Stimulated activated CD4-positive, alpha-beta T cell treated with anti-CD3 and anti-CD28 coated beads, Interleukin-12 subunit alpha, Interleukin-12 subunit beta, amount 100 ng/mL, for 4 hours (primary cell): ENCODE measurements around the gene NTF3.

Experiments used
- DNase-seq: peaks from one replicate; pipeline ENCODE4 v3.0.0-alpha.2; 2020

Gene NTF3

GRCh38 chr12:5433081-5433844, 1.4 kb downstream of the NTF3 start:
- no peak for DNase-seq

DNA sequence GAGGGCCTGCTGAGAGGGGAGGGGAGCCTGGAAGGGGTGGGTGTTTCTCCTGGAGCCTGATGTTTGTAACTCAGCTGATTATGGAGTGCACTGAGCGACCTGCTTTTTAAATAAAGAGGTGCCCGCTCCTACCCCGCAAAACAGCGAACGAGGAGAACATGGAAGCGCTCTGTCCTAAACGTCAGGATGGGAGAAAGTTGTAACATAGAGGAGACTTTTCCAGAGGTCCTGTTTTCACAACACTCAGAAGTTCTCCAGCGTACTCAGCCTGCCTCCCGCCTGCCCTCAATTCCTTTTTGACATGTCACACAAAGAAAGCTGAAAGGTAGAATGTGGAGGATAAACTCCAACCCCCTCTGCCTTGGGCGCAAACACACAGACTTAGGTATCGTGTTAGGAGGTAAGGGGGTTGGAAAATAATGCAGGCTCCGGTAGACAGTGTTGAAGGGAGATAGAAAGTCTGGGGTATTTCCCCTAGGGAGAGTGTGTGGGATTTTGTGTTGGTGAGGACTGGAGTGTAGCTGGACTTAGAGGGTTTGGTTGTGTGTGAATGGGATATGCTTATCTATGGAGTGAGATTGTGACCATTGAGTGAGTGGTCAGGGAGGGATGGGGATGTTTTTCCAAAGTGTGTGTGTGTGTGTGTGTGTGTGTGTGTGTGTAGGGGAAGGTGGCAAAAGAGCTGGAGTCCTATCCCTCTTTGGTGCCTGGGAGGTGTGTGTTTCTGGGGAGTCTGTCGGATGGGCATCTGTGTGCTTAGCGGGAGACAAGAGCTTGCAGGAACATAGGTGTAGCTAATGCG, 2.1 kb downstream of the NTF3 start:
- DNase-seq = no peak

DNA sequence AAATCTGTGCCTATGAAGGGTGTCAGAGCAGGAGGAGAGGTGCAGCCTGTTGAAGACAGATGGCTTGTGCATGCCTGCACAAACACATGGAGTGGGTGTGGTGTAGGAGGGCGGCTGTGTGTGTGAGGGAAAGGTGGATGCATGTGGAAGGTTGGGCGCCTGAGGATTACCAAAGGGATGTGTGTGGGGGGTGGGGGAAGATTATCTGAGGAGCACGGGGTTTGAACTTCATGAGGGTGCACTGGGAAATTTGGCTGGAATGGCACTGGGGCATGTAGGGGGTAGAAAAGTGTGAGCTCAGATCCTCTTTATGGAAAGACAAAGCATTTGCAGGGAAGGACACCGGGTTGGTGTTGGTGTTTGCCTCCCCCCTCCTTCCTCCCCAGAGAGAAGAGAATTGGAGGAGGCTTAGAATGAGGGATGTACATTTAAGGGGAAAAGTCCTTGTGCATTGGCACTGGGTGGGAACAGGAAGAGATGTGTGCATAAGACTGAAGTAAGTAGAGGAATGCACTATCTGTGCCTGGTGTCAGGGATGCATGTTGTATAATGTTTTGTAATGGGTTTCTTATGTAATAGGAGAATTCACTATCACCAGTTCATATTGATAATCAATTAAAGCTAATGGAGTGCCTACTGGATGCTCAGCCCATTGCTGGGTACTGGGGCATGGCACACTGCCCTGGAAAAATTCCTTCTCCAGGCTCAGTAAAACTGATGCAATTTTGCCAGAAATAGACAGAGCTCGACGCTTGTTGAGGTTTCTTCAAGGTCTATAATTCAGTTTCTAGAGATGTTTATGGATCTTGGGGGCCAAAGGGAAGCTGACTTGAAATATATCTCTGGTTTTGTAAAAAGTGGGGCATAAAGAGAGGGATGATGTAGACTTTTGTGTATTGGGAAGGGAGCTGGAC, 3.0 kb downstream of the NTF3 start:
- no peak for DNase-seq

GRCh38 chr12:5437182-5437583, 5.3 kb downstream of the NTF3 start:
- DNase-seq = no peak

DNA sequence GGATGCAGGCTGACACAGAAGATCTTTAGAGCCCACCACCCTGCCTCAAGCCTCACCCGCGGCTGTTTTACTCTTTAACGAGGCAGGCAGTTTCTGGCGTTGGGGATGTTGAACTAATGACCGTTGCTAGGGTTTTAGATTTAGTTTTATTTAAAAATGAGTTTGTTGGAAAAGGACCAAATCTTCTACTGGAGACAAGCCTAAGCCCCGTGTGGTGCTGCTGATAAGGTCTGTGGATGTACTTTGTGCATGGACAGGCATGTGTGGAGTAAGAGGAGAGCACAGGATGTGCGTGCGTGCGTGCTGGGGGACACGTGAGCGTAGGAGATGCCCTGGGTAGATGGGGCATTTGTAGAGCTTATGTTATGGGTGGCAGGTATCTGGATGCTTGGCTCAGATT, 5.7 kb downstream of the NTF3 start:
- no peak for DNase-seq

GRCh38 chr12:5438671-5439200, 6.8 kb downstream of the NTF3 start:
- no peak for DNase-seq

- no peak for DNase-seq
Observed at GRCh38 chr12:5439371-5439771, 7.5 kb downstream of the NTF3 start.

- DNase-seq = no peak
Observed at GRCh38 chr12:5439788-5440300, 7.9 kb downstream of the NTF3 start.

GRCh38 chr12:5440978-5441377, 9.1 kb downstream of the NTF3 start:
- DNase-seq = no peak

DNA sequence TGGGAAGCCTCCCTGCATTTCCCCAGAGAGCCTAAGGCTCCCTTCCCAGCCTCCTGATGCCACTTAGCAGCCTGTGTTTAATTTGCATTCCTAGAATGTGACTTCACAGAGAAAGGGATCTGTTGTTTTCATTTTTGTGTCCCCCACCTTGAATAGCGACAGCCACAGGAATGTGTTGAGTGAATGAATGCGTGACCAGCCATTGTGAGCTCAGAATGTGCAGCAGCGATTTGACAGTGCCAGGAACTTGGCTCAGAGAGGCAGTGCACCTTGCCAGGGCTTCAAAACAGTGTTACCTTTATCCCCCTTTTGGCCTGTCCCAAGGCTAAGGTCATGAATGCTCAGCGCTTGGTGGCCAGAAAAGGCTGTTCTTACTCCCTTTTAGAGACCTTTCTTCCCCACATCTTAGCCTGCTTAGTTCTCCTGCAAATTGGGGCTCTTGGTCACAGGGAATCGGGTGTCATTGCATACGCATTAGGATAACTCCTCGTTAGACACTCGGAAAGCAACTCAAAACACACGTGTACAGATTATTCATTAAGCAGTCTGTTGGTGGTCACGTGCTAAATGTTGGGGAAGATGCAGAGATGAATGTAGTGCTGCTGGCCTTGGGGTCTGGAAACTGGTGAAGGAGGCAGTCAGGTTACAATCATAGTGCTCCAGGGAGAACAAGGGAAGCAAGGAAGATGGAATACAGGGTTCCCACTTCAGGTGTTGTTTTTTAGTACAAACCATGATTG, 9.8 kb downstream of the NTF3 start:
- DNase-seq = no peak

GRCh38 chr12:5442251-5443006, 10.5 kb downstream of the NTF3 start:
- no peak for DNase-seq

DNA sequence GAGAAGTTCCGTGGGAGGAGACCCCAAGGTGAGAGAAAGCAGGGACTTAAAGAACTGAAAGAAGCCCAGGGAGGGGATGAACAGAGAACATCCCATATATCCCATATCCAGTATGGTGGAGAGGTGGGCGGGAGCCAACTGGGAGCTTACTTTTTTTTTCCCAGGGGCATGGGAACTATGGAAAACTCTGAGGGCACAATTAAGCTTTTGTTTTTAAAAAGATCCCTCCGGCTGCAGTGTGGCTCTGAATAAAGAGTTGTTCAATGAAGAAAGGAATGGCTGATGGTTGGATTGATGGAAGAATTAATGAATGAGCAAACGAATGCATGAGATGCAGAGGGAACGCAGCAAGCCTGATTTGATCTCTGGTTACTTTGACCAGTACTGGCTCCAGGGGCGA, 12.6 kb downstream of the NTF3 start:
- DNase-seq = no peak

DNA sequence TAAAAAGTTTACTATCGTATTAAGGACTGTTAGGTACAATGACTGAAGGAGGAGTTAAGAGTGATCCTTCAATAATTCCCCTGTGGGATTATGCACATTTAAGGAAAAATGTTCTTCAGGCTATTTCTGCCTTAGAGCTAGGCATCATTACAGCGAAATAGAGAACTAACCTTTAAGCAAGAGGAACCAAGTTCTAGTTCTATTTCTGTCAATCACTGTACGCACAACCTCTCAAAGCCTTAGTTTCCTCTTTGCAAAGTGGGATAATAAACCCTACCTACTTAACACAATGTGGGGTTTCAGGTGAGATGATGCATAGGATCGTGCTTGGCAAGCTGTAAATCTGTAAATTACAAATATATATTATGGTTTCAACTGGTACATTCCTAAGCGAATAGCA, 15.4 kb downstream of the NTF3 start:
- DNase-seq = no peak

DNA sequence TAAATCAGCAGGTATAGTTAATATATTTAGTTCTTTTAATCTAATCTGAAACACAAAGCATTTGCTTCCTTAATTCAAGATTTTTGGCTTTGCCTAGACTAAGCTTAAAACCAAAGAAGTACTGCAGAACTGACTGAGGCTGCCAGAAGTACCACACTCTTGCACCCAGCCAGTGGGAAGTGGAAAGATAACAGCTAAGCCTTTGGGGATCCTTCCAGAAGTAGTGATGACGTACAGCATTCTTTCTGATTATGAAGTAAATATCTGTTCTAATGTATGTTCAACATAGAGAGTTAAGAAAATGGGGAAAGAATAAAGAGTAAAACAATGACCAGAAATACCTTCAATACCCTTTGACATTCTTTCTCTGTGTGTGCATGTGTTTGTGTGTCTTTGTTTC, 19.3 kb downstream of the NTF3 start:
- DNase-seq = no peak

GRCh38 chr12:5452569-5452968, 20.7 kb downstream of the NTF3 start:
- DNase-seq = no peak

- no peak for DNase-seq
Observed at GRCh38 chr12:5453466-5453865, 21.6 kb downstream of the NTF3 start.

DNA sequence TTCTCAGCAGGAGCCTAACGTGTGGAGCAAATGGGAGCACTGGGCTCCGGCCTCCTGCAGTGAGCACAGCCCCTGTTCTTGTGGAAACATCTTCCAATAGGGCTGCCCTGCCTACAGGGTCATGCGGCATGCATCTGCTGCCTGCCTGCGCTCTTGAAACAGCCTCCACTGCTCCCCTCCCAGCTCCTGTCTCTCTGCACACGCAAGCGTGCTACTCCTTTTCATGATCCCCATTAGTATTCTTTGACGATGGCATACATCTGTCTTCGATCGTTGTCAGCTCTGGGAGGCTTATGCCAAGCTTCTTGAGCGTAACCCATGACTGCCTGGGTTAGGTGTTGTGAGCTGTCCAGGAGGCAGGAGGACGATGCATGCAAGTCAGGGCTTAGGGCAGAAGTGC, 23.1 kb downstream of the NTF3 start:
- DNase-seq = no peak

- DNase-seq = no peak
Observed at GRCh38 chr12:5456030-5456429, 24.1 kb downstream of the NTF3 start.

- no peak for DNase-seq
Observed at GRCh38 chr12:5456906-5457305, 25.0 kb downstream of the NTF3 start.

DNA sequence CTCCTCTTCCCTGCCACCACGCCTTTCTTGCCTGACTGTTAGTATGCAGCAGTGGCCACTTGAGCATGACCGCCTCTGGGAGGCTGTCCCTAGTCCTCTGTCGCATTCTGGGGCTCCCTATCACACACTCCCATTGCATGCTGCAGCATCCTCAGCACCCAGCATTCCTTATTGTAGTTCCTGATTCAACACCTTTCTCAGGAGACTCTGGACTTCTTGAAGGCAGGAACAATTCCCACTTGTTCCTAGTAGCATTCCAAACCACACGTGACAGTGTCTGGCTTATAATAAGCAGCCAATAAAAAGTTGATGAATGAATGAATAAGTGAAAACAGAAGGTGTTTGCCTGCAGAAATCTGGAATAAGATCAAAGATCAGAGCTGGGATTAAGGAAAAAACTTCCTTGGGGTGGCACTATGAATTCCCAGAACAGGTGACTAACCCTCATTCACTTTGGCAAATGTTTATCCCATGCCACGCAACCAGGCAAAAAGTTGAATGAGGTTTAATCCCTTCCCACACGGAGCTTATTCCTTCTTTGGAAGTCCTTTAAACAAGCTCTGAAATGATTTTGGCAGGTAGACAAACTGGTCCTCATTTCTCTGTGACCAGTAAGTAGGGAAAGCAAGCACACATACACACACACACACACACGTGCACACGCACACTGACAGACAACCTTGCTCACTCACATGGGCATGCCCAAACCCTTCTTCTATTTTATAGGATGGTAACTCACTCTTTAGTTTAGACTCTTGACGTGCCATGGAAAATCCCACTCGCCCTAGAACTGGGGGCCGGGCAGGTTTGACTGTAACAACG, 26.5 kb downstream of the NTF3 start:
- no peak for DNase-seq
